Karpas-422 (cell line): ENCODE data around the gene SLC25A44. TPM values are rescaled to one million over a fixed set of nuclear protein-coding genes. Genes with fewer than 3 reads are reported as not detected.

Experiments used
- DNase-seq: peaks from one replicate; pipeline ENCODE4 v3.0.0-alpha.2; 2015
- H2AFZ ChIP-seq: fragments of 200-600 bp; sonication (generic); 2 replicates; pipeline ENCODE4 v1.6.1; 2014; ENCODE audit warnings: antibody characterized with exemption, low read length, mixed read lengths
- H3K27ac ChIP-seq: fragments of 200-600 bp; sonication (generic); 2 replicates; pipeline ENCODE4 v1.5.1; 2014; ENCODE audit warnings: mild to moderate bottlenecking, low read length, moderate library complexity
- H3K27me3 ChIP-seq: fragments of 200-600 bp; sonication (generic); 2 replicates; pipeline ENCODE4 v1.6.1; 2014; ENCODE audit warnings: low read length, mixed read lengths
- H3K36me3 ChIP-seq: fragments of 200-600 bp; sonication (generic); 2 replicates; pipeline ENCODE4 v1.6.1; 2014; ENCODE audit warnings: low read length, mixed read lengths; ENCODE audit not compliant: insufficient read depth
- H3K4me1 ChIP-seq: fragments of 200-600 bp; sonication (generic); 2 replicates; pipeline ENCODE4 v1.6.1; 2014; ENCODE audit warnings: mild to moderate bottlenecking, low read length, mixed read lengths
- H3K4me2 ChIP-seq: fragments of 200-600 bp; sonication (generic); 2 replicates; pipeline ENCODE4 v1.6.1; 2014; ENCODE audit warnings: low read length, low read depth, mild to moderate bottlenecking; ENCODE audit not compliant: poor library complexity, severe bottlenecking
- H3K4me3 ChIP-seq: fragments of 200-600 bp; sonication (generic); 2 replicates; pipeline ENCODE4 v1.5.1; 2014; ENCODE audit warnings: mild to moderate bottlenecking, antibody characterized with exemption, low read length, mixed read lengths
- H3K79me2 ChIP-seq: fragments of 200-600 bp; sonication (generic); 2 replicates; pipeline ENCODE4 v1.6.1; 2014; ENCODE audit warnings: mild to moderate bottlenecking, low read length, mixed read lengths
- H3K9ac ChIP-seq: fragments of 200-600 bp; sonication (generic); 2 replicates; pipeline ENCODE4 v1.6.0; 2014; ENCODE audit warnings: low read length
- H3K9me2 ChIP-seq: fragments of 200-600 bp; sonication (generic), shearing (Covaris generic); replicated peaks from 2 replicates; pipeline ENCODE4 v1.6.0; 2014; ENCODE audit warnings: mild to moderate bottlenecking, low read length, moderate library complexity; ENCODE audit not compliant: insufficient read depth
- H3K9me3 ChIP-seq: fragments of 300-700, 200-600 bp; sonication (generic); 2 replicates; pipeline ENCODE4 v1.6.1; 2014; ENCODE audit warnings: low read length, mixed read lengths
- H4K20me1 ChIP-seq: fragments of 200-600 bp; sonication (generic); 2 replicates; pipeline ENCODE4 v1.6.1; 2014; ENCODE audit warnings: mild to moderate bottlenecking, antibody characterized with exemption, low read length, low read depth; ENCODE audit not compliant: insufficient read depth
- total RNA-seq: library from RNA; depleted of rRNA; stranded (reverse); fragments of >200 nt; shearing (Covaris generic); gene quantifications from 2 replicates; pipeline ENCODE4 v1.2.3, GENCODE V29; 2014; ENCODE audit warnings: low replicate concordance

The SLC25A44 gene
- total RNA-seq, 1 experiment from 2014 or later, result 24.0 TPM

DNA sequence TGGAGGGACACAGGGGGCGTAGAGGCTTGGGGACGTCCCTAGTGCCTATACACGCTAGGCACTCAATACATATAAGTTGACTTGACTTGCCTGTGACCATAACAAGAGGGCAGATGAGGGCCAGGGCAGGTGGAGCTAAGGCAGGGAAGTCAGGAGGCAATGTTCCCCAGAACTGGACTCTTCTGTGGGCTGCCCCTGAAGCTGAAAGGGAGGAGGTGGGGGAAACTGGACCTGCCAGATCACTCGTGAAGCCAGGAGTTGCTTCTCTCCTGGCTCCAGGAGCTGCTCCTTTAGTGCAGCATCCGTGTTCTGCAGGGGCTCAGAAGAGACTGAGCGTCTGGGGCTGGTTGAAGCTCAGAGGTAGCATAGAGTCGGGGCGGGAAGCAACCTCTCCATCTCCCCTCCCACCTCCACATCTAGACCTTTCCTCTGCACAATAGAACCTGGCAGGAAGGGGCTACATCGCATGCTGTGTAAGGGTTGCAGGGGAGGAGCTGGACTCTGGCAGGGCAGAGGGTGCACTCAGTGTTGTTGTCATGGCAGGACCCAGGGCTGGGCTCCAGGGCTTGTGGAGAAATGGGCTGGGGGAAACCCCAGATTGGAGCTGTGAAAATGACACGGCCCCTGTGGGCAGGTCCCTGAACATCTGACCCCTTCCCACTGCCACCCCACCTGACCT, 43.4 kb upstream of the SLC25A44 start:
- peak; percentile 52 for DNase-seq
- peak overlapping the region; percentile 92 for H3K27ac ChIP-seq
- no peaks in the 10 kb centered on the region for H3K9me2 ChIP-seq
- H4K20me1 ChIP-seq, result no peaks in the 10 kb centered on the region
- no peaks in the 10 kb centered on the region for H3K36me3 ChIP-seq
- H2AFZ ChIP-seq, result peak overlapping the region; percentile 34; the same call in 1 of the 2 replicates
- H3K4me2 ChIP-seq, result peak overlapping the region; percentile 93
- peaks cover 97% of the 10 kb centered on the region for H3K4me1 ChIP-seq
- H3K4me3 ChIP-seq, result peak overlapping the region; percentile 78
- no peaks in the 10 kb centered on the region for H3K9me3 ChIP-seq
- peaks cover 18% of the 10 kb centered on the region for H3K79me2 ChIP-seq
- H3K9ac ChIP-seq, result peak overlapping the region; percentile 78
- H3K27me3 ChIP-seq, result no peaks in the 10 kb centered on the region

GRCh38 chr1:156151093-156151688, 42.7 kb upstream of the SLC25A44 start:
- Histone ChIP-seq H3K79me2 (peaks cover 21% of the 10 kb centered on the region), H3K4me1 (peaks cover 100% of the 10 kb centered on the region), H3K4me3 (peak overlapping the region; percentile 78), H3K9me3 (no peaks in the 10 kb centered on the region), H3K9me2 (no peaks in the 10 kb centered on the region), H3K4me2 (peak overlapping the region; percentile 93), H3K27me3 (no peaks in the 10 kb centered on the region), H3K27ac (peak overlapping the region; percentile 92), H4K20me1 (no peaks in the 10 kb centered on the region), H2AFZ (0 out of 2 replicates have a peak overlapping the region, but pooled peaks have one; percentile 11), H3K36me3 (no peaks in the 10 kb centered on the region), H3K9ac (peak overlapping the region; percentile 78)
- peak; percentile 58 for DNase-seq

- DNase-seq, result no peak
- Histone ChIP-seq H3K9ac (peak overlapping the region; percentile 78), H3K79me2 (peaks cover 21% of the 10 kb centered on the region), H3K9me2 (no peaks in the 10 kb centered on the region), H3K9me3 (no peaks in the 10 kb centered on the region), H3K27ac (peak overlapping the region; percentile 92), H3K4me3 (peak overlapping the region; percentile 37; the same call in 1 of the 2 replicates), H3K36me3 (no peaks in the 10 kb centered on the region), H3K4me2 (peak overlapping the region; percentile 93), H2AFZ (no peak overlapping the region), H3K4me1 (peaks cover 96% of the 10 kb centered on the region), H4K20me1 (no peaks in the 10 kb centered on the region), H3K27me3 (no peaks in the 10 kb centered on the region)
Observed at GRCh38 chr1:156152628-156153027, 41.3 kb upstream of the SLC25A44 start.

- Histone ChIP-seq H3K79me2 (peaks cover 21% of the 10 kb centered on the region), H4K20me1 (no peaks in the 10 kb centered on the region), H3K9ac (peak within 1 kb of the TSS; percentile 86), H3K4me3 (peak within 1 kb of the TSS; percentile 88), H3K9me3 (no peaks in the 10 kb centered on the region), H2AFZ (peak within 1 kb of the TSS; percentile 82; the same call in 1 of the 2 replicates), H3K4me2 (peak within 1 kb of the TSS; percentile 93), H3K4me1 (peaks cover 92% of the 10 kb centered on the region), H3K27ac (peak within 1 kb of the TSS; percentile 92), H3K36me3 (no peaks in the 10 kb centered on the region), H3K9me2 (no peaks in the 10 kb centered on the region), H3K27me3 (no peaks in the 10 kb centered on the region)
- no peak for DNase-seq
Observed at GRCh38 chr1:156153362-156153761, 40.5 kb upstream of the SLC25A44 start, which contains the start of gene SEMA4A. Gene SEMA4A, plus strand, starts transcription at chr1:156153585. Its CDS starts 994 bp downstream, at chr1:156154579.

GRCh38 chr1:156154317-156154749, 39.6 kb upstream of the SLC25A44 start:
- Histone ChIP-seq H3K9me2 (no peaks in the 10 kb centered on the region), H3K27me3 (no peaks in the 10 kb centered on the region), H3K36me3 (no peaks in the 10 kb centered on the region), H3K4me1 (peaks cover 82% of the 10 kb centered on the region), H3K9me3 (no peaks in the 10 kb centered on the region), H3K9ac (peak overlapping the region; percentile 86), H3K79me2 (peaks cover 21% of the 10 kb centered on the region), H3K27ac (peak overlapping the region; percentile 92), H2AFZ (peak overlapping the region; percentile 82), H3K4me2 (peak overlapping the region; percentile 93), H3K4me3 (peak overlapping the region; percentile 88), H4K20me1 (no peaks in the 10 kb centered on the region)
- DNase-seq, result peak; percentile 93

DNA sequence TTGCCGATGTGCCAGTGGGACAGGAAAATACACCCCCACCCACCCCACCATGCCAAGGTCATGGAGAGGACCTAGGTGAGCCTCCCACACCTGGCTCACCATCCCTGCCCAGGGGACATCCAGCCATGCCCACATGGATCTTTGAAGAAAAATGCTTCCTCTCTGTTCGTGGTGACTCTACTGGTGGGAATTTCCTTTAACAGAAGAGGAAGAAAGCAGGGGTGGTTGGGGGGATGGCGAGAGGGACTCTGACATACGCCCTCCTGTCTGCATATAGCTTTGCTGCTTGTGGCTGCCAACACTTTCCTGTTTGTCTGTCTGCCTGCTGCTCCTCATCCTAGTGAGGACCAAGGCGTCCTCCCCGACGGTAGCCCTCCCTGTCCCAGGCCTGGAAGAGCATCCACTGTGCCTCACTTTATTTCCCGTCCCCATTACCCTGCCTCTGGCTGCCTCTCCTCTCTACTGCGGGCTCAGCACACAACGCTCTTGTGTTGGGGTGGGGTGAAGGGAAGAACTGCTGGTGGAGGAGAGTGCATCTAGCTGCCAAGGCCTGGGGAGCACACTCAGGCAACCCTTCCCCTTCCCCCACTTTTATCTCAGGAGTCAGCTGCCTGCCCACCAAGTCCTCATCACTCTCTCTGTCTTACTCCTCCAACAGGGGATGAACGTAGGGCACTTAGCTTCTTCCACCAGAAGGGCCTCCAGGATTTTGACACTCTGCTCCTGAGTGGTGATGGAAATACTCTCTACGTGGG, 38.0 kb upstream of the SLC25A44 start:
- H3K79me2 ChIP-seq, result peaks cover 21% of the 10 kb centered on the region
- peaks cover 66% of the 10 kb centered on the region for H3K4me1 ChIP-seq
- H3K9me3 ChIP-seq, result no peaks in the 10 kb centered on the region
- no peak overlapping the region for H3K27ac ChIP-seq
- H3K4me2 ChIP-seq, result peak overlapping the region; percentile 93
- peak overlapping the region; percentile 88 for H3K4me3 ChIP-seq
- H4K20me1 ChIP-seq, result no peaks in the 10 kb centered on the region
- DNase-seq, result no peak
- H3K9ac ChIP-seq, result peak overlapping the region; percentile 86
- no peaks in the 10 kb centered on the region for H3K27me3 ChIP-seq
- no peaks in the 10 kb centered on the region for H3K36me3 ChIP-seq
- H3K9me2 ChIP-seq, result no peaks in the 10 kb centered on the region
- no peak overlapping the region for H2AFZ ChIP-seq

DNA sequence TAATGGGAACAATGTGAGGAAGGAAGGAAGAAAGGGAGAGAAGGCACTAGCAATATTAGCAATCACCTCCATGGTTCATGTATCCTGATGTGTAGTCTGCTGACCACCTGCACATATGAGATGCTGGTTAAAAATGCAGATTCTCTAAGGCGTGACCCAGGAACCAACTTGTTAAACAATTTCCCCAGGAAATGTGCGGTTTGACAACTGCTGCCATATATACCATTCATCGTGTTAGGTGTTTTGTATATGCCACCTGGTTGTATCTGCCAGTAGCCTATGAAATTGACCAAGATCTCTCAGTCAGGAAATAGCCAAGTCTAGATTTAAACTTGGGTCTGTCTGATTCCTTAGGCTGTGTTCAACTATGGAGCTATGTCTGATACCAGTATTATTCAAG, 36.4 kb upstream of the SLC25A44 start:
- Histone ChIP-seq H2AFZ (no peak overlapping the region), H3K4me2 (peak overlapping the region; percentile 8), H3K27ac (peak overlapping the region; percentile 14; the same call in 1 of the 2 replicates), H3K79me2 (peaks cover 16% of the 10 kb centered on the region), H3K36me3 (0 out of 2 replicates have a peak, but pooled peaks cover 5% of the 10 kb centered on the region), H3K9me2 (no peaks in the 10 kb centered on the region), H3K9ac (no peak overlapping the region), H3K4me1 (peaks cover 51% of the 10 kb centered on the region), H4K20me1 (no peaks in the 10 kb centered on the region), H3K4me3 (no peak overlapping the region), H3K27me3 (no peaks in the 10 kb centered on the region), H3K9me3 (no peaks in the 10 kb centered on the region)
- no peak for DNase-seq

DNA sequence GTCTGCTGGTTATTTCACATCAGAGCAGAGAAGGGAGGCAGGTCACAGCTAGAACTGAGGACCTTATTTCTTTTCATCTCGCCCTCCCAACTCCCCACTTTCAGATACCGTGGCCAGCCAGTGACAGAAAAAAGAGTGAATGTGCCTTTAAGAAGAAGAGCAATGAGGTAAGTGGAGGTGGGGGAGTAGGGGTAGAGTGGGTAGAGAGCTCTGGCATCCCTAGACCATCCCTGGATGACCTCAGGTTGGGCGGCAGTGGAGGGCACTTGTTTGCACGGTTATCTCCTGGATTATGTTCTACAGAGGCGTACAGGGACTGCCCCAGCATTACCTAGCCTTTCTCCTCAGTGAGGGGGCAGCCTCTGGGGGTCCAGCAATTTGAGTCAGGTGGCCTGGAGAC, 35.9 kb upstream of the SLC25A44 start:
- Histone ChIP-seq H4K20me1 (no peaks in the 10 kb centered on the region), H3K4me2 (no peak overlapping the region), H3K9me2 (no peaks in the 10 kb centered on the region), H3K79me2 (peaks cover 14% of the 10 kb centered on the region), H3K36me3 (0 out of 2 replicates have a peak, but pooled peaks cover 5% of the 10 kb centered on the region), H3K4me1 (peaks cover 46% of the 10 kb centered on the region), H3K4me3 (no peak overlapping the region), H3K9me3 (no peaks in the 10 kb centered on the region), H3K9ac (no peak overlapping the region), H3K27me3 (no peaks in the 10 kb centered on the region), H3K27ac (peak overlapping the region; percentile 14; the same call in 1 of the 2 replicates), H2AFZ (no peak overlapping the region)
- DNase-seq, result no peak
